Activated CD4-positive, CD25-positive, alpha-beta regulatory T cell treated with anti-CD3 and anti-CD28 coated beads, Interleukin-2, amount 50 U/mL, for 24 hours (primary cell): ENCODE measurements around the gene BTBD16.
A peak's percentile ranks its signal among the peaks of the same experiment; 100 is the strongest.

Source experiments
- ATAC-seq, 2 donors: fragments of 150-1000 bp; cut with Tn5 transposase; one replicate each; pipeline ENCODE4 v1.10.0; 2021; ENCODE audit warnings: mild to moderate bottlenecking in 1 of 2, moderate library complexity in 1 of 2

Gene BTBD16

GRCh38 chr10:122323189-122323588 lies 52.1 kb downstream of the BTBD16 start:
- no peak for ATAC-seq

- no peak for ATAC-seq
Observed at GRCh38 chr10:122323941-122324675, 53.0 kb downstream of the BTBD16 start.

GRCh38 chr10:122325235-122325634 lies 54.1 kb downstream of the BTBD16 start:
- no peak for ATAC-seq

- ATAC-seq: no peak
Observed at GRCh38 chr10:122326385-122326784, 55.3 kb downstream of the BTBD16 start.

GRCh38 chr10:122326806-122327205 lies 55.7 kb downstream of the BTBD16 start:
- no peak for ATAC-seq

GRCh38 chr10:122327237-122328206 lies 56.4 kb downstream of the BTBD16 start:
- ATAC-seq: no peak

- ATAC-seq: no peak
Observed at GRCh38 chr10:122328676-122329075, 57.6 kb downstream of the BTBD16 start.

- ATAC-seq: no peak
Observed at GRCh38 chr10:122329416-122329815, 58.3 kb downstream of the BTBD16 start.

GRCh38 chr10:122331100-122331499 lies 60.0 kb downstream of the BTBD16 start:
- ATAC-seq: no peak

- no peak for ATAC-seq
Observed at GRCh38 chr10:122331615-122332446, 60.7 kb downstream of the BTBD16 start.

- peak in 1 of 2 donors; percentile 56 for ATAC-seq
Observed at GRCh38 chr10:122333037-122333436, 61.9 kb downstream of the BTBD16 start.

GRCh38 chr10:122336332-122336731 lies 65.2 kb downstream of the BTBD16 start:
- no peak for ATAC-seq

- no peak for ATAC-seq
Observed at GRCh38 chr10:122336961-122337360, 65.9 kb downstream of the BTBD16 start.

- no peak for ATAC-seq
Observed at GRCh38 chr10:122338609-122339441, 67.7 kb downstream of the BTBD16 start.

GRCh38 chr10:122341141-122341810 lies 70.2 kb downstream of the BTBD16 start:
- ATAC-seq: no peak

GRCh38 chr10:122342293-122343134 lies 71.4 kb downstream of the BTBD16 start:
- peak; percentile 60 to 64 for ATAC-seq

- no peak for ATAC-seq
Observed at GRCh38 chr10:122343135-122343800, 72.2 kb downstream of the BTBD16 start.

- no peak for ATAC-seq
Observed at GRCh38 chr10:122343936-122344335, 72.8 kb downstream of the BTBD16 start.

GRCh38 chr10:122344741-122345258 lies 73.7 kb downstream of the BTBD16 start:
- no peak for ATAC-seq
